ENCODE results near the gene ERP44.

DNA sequence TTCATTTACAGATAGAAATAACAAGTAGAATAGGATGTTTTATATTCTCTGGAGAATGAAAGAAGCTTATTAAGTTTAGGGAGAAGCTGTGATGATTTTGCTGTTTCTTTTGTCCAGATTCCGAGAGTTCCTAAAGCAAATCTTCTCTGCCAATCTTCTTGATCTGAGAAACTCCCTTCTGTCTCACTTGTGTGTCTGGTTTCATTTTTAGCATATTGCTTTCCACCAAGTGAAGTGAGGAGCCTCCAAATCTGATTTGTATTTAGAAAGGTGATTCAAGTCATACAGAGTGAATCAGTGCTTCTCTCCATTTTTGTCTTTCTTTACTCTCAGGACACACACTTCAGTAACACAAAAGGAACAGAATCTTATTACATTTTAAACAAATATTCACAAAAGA, 144.0 kb downstream of the ERP44 start:
- TF ChIP-seq, protein P1, sequence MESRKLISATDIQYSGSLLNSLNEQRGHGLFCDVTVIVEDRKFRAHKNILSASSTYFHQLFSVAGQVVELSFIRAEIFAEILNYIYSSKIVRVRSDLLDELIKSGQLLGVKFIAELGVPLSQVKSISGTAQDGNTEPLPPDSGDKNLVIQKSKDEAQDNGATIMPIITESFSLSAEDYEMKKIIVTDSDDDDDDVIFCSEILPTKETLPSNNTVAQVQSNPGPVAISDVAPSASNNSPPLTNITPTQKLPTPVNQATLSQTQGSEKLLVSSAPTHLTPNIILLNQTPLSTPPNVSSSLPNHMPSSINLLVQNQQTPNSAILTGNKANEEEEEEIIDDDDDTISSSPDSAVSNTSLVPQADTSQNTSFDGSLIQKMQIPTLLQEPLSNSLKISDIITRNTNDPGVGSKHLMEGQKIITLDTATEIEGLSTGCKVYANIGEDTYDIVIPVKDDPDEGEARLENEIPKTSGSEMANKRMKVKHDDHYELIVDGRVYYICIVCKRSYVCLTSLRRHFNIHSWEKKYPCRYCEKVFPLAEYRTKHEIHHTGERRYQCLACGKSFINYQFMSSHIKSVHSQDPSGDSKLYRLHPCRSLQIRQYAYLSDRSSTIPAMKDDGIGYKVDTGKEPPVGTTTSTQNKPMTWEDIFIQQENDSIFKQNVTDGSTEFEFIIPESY (IDR thresholded peaks at IDR 0.05; ENCODE audit: borderline replicate concordance, low read depth) = no peak
- TF ChIP-seq MXI1 (IDR thresholded peaks at IDR 0.05; ENCODE audit: low read depth, low read length) (no peak), FOXM1 (IDR thresholded peaks at IDR 0.05; ENCODE audit: low read depth) (no peak)
- TF ChIP-seq, protein P2, sequence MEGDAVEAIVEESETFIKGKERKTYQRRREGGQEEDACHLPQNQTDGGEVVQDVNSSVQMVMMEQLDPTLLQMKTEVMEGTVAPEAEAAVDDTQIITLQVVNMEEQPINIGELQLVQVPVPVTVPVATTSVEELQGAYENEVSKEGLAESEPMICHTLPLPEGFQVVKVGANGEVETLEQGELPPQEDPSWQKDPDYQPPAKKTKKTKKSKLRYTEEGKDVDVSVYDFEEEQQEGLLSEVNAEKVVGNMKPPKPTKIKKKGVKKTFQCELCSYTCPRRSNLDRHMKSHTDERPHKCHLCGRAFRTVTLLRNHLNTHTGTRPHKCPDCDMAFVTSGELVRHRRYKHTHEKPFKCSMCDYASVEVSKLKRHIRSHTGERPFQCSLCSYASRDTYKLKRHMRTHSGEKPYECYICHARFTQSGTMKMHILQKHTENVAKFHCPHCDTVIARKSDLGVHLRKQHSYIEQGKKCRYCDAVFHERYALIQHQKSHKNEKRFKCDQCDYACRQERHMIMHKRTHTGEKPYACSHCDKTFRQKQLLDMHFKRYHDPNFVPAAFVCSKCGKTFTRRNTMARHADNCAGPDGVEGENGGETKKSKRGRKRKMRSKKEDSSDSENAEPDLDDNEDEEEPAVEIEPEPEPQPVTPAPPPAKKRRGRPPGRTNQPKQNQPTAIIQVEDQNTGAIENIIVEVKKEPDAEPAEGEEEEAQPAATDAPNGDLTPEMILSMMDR (IDR thresholded peaks at IDR 0.05) = no peak

Data from SK-N-SH (cell line).